ENCODE measurements around the gene KMO. TPM values are rescaled to one million over a fixed set of nuclear protein-coding genes. Genes with fewer than 3 reads are reported as not detected.
A peak's percentile ranks its signal among the peaks of the same experiment; 100 is the strongest.

The KMO gene
- total and polyA plus RNA-seq, 2 of the 13 experiments (the other 11 are each of a cell fraction or from before 2014, with no cell fraction given), result 0.01 TPM; not detected in 1

GRCh38 chr1:241531195-241532161, 700 bp upstream of the KMO start (continued):
- TF ChIP-seq ARID3A (IDR thresholded peaks at IDR 0.05; ENCODE audit: low read depth, low read length) (peak; percentile 95), SOX5 (CRISPR knock-in tag; IDR thresholded peaks at IDR 0.05; ENCODE audit: borderline replicate concordance) (peak; percentile 54; the same call in 1 of the 2 replicates), GABPA (IDR thresholded peaks at IDR 0.05; ENCODE audit: low read depth, low read length) (no peak), GABPA (CRISPR knock-in tag; IDR thresholded peaks at IDR 0.05; ENCODE audit: low read depth) (peak; percentile 50; the same call in 1 of the 2 replicates), ATF2 (CRISPR knock-in tag; IDR thresholded peaks at IDR 0.05) (0 out of 2 replicates have a peak, but pooled peaks have one; percentile 25), SMC3 (IDR thresholded peaks at IDR 0.05; ENCODE audit: low read length) (peak; percentile 49), ZNF652 (CRISPR knock-in tag; IDR thresholded peaks at IDR 0.05; ENCODE audit: borderline replicate concordance, low read depth) (peak; percentile 59; the same call in 1 of the 2 replicates), KDM5A (IDR thresholded peaks at IDR 0.05; ENCODE audit: borderline replicate concordance, low read length) (no peak; the same call in 1 of the 2 replicates), ZSCAN25 (CRISPR knock-in tag; IDR thresholded peaks at IDR 0.05) (no peak), ELF1 (CRISPR knock-in tag; IDR thresholded peaks at IDR 0.05) (peak; percentile 51; the same call in 1 of the 2 replicates), RAD21 (CRISPR knock-in tag; IDR thresholded peaks at IDR 0.05) (peak; percentile 35; the same call in 1 of the 2 replicates), ZFP41 (CRISPR knock-in tag; IDR thresholded peaks at IDR 0.05; ENCODE audit: borderline replicate concordance) (no peak), XRCC5 (optimal IDR thresholded peaks at IDR 0.05; ENCODE audit: low read length) (no peak), FOXO4 (CRISPR knock-in tag; conservative IDR thresholded peaks at IDR 0.05) (no peak), ZNF720 (CRISPR knock-in tag; IDR thresholded peaks at IDR 0.05) (no peak), ZNF512 (CRISPR knock-in tag; IDR thresholded peaks at IDR 0.05) (no peak), ZKSCAN1 (IDR thresholded peaks at IDR 0.05; ENCODE audit: low read length) (no peak), KAT7 (CRISPR knock-in tag; IDR thresholded peaks at IDR 0.05; ENCODE audit: borderline replicate concordance) (0 out of 2 replicates have a peak, but pooled peaks have one; percentile 61), ZHX1 (CRISPR knock-in tag; IDR thresholded peaks at IDR 0.05; ENCODE audit: low read depth) (no peak), KLF16 (CRISPR knock-in tag; IDR thresholded peaks at IDR 0.05) (0 out of 4 replicates have a peak, but pooled peaks of 1 of the 2 experiments have one; percentile 21)

All from HepG2 (cell line).